Gastroesophageal sphincter (tissue), 3 donors: ENCODE results near the gene ANO2.

Source experiments
- EP300 ChIP-seq: sonication (generic); formaldehyde crosslinking; IDR thresholded peaks from one replicate; pipeline ENCODE4 v1.6.1; 2017; ENCODE audit warnings: antibody characterized with exemption, mild to moderate bottlenecking
- POLR2A ChIP-seq, 2 donors: fragments of 450-650 bp; IDR thresholded peaks; one replicate each; pipeline ENCODE4 v1.6.1; 2017; ENCODE audit warnings: antibody characterized with exemption in 2 of 2, mild to moderate bottlenecking in 2 of 2, moderate library complexity in 1 of 2
- TF ChIP-seq, protein P1 (sequence below), 4 experiments: fragments of 200-600 bp in 2 of 4; fragments of 450-650 bp in 2 of 4; sonication (generic) in 1 of 4; IDR thresholded peaks; one replicate each; pipeline ENCODE4 v1.5.1; 2017 to 2019; ENCODE audit warnings: antibody characterized with exemption in 4 of 4, mild to moderate bottlenecking in 2 of 4, moderate library complexity in 2 of 4

DNA sequence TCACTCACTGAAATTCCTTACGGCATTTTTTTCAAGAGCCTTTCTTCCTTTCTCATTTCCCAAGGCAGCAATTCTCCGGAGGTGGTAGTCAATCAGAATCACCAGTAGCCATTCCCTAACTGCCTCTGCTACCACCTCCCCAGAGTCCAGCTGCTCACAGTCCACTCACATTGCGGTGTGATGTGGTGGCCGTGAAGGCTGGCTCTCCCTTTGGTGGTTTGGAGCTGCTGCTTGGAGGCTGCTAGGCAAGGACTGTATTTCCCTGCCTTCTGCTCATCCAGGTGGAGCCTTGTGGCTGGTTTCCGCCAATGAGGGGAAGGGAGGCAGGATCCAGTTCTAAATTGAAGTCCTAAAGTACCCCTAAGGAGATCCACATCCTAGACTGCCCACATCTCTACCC lies 222.0 kb downstream of the ANO2 start:
- TF ChIP-seq, protein P1, sequence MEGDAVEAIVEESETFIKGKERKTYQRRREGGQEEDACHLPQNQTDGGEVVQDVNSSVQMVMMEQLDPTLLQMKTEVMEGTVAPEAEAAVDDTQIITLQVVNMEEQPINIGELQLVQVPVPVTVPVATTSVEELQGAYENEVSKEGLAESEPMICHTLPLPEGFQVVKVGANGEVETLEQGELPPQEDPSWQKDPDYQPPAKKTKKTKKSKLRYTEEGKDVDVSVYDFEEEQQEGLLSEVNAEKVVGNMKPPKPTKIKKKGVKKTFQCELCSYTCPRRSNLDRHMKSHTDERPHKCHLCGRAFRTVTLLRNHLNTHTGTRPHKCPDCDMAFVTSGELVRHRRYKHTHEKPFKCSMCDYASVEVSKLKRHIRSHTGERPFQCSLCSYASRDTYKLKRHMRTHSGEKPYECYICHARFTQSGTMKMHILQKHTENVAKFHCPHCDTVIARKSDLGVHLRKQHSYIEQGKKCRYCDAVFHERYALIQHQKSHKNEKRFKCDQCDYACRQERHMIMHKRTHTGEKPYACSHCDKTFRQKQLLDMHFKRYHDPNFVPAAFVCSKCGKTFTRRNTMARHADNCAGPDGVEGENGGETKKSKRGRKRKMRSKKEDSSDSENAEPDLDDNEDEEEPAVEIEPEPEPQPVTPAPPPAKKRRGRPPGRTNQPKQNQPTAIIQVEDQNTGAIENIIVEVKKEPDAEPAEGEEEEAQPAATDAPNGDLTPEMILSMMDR (IDR thresholded peaks at IDR 0.05) = no peak
- TF ChIP-seq POLR2A (IDR thresholded peaks at IDR 0.05) (no peak), EP300 (no peak)
